Endothelial cell of umbilical vein (primary cell): ENCODE results near the gene NR1H4. TPM values are rescaled to one million over a fixed set of nuclear protein-coding genes. Genes with fewer than 3 reads are reported as not detected.
A peak's percentile ranks its signal among the peaks of the same experiment; 100 is the strongest.
"Not testable (repeated sequence)": the region's sequence is repeated elsewhere in the genome, so short reads cannot be mapped to it uniquely, and the experiment has no call there.

ENCODE experiments used
- BruUV-seq: library from RNA; stranded (reverse); fragments of 400-500 nt; replicated peaks from 2 replicates; lab custom pipeline; 2021; lab: Mats Ljungman, UMichigan
- CTCF ChIA-PET: fragments of 300-600, 350-600 bp; sonication (Branson Sonifier 250); formaldehyde crosslinking; loops from one replicate; lab custom pipeline; 2021; ENCODE audit warnings: antibody characterized with exemption, inconsistent platforms; lab: Charles Lee
- POLR2A ChIA-PET: fragments of 300-600, 350-600 bp; sonication (Branson Sonifier 250); formaldehyde crosslinking; loops from one replicate; lab custom pipeline; 2021; ENCODE audit warnings: antibody characterized with exemption, inconsistent platforms; lab: Charles Lee
- DNase-seq: peaks from one replicate; pipeline ENCODE4 v3.0.0-alpha.2; 2011; ENCODE audit warnings: low read depth, low spot score
- FAIRE-seq: peaks from 2 replicates; lab custom pipeline; 2011; peaks lifted over from hg19 to GRCh38; lab: Jason Lieb, UNC
- H2AFZ ChIP-seq: 2 replicates; pipeline ENCODE4 v1.6.0; 2012; ENCODE audit warnings: low read depth, low read length, control low read depth, inconsistent platforms
- H3K27ac ChIP-seq: 2 replicates; pipeline ENCODE4 v1.5.1; 2011; ENCODE audit warnings: low read depth, mild to moderate bottlenecking, control low read depth, low read length, moderate library complexity; ENCODE audit not compliant: insufficient read depth
- H3K27me3 ChIP-seq, 2 experiments: 2 replicates each; pipeline versions ENCODE4 v1.6.0 to v1.6.1; 2011; ENCODE audit warnings: low read length in 2 of 2, mixed read lengths in 1 of 2; ENCODE audit not compliant: control insufficient read depth in 2 of 2, insufficient read depth in 2 of 2
- H3K36me3 ChIP-seq, 2 experiments: 2 replicates in 1 of 2; 3 replicates in 1 of 2; pipeline ENCODE4 v1.5.1; 2011; ENCODE audit warnings: low read length in 2 of 2, mild to moderate bottlenecking in 1 of 2, moderate library complexity in 1 of 2; ENCODE audit not compliant: control insufficient read depth in 2 of 2, insufficient read depth in 2 of 2; ENCODE audit errors: extremely low read depth in 1 of 2
- H3K4me1 ChIP-seq: 3 replicates; pipeline ENCODE4 v1.5.1; 2011; ENCODE audit warnings: mild to moderate bottlenecking, low read length; ENCODE audit not compliant: control insufficient read depth, insufficient read depth; ENCODE audit errors: extremely low read depth
- H3K4me2 ChIP-seq: 2 replicates; pipeline ENCODE4 v1.6.1; 2011; ENCODE audit warnings: low read length, control low read depth, mixed read lengths; ENCODE audit not compliant: insufficient read depth
- H3K4me3 ChIP-seq, 3 experiments: fragments of 200-600 bp in 1 of 3; sonication (generic), shearing (Covaris generic) in 1 of 3; replicated peaks in 1 of 3; 2 replicates each; pipeline ENCODE4 v1.5.1; 2011 to 2016; ENCODE audit warnings: control low read depth in 3 of 3, low read length in 3 of 3, mild to moderate bottlenecking in 2 of 3, inconsistent platforms in 1 of 3, low read depth in 1 of 3, moderate library complexity in 1 of 3; ENCODE audit not compliant: insufficient read depth in 1 of 3
- H3K79me2 ChIP-seq: 2 replicates; pipeline ENCODE4 v1.6.0; 2012; ENCODE audit warnings: low read length, inconsistent platforms; ENCODE audit not compliant: control insufficient read depth, insufficient read depth
- H3K9ac ChIP-seq: replicated peaks from 2 replicates; pipeline ENCODE3; 2011; ENCODE audit warnings: low read length, control low read depth; ENCODE audit not compliant: insufficient read depth; ENCODE audit errors: extremely low read depth
- H3K9me1 ChIP-seq: replicated peaks from 3 replicates; pipeline ENCODE4 v1.6.0; 2011; ENCODE audit warnings: mild to moderate bottlenecking, low read length; ENCODE audit not compliant: control insufficient read depth, insufficient read depth; ENCODE audit errors: extremely low read depth
- H3K9me3 ChIP-seq: replicated peaks from 2 replicates; pipeline ENCODE4 v1.5.1; 2012; ENCODE audit warnings: low read length, inconsistent platforms; ENCODE audit not compliant: control insufficient read depth, insufficient read depth
- H4K20me1 ChIP-seq: replicated peaks from 2 replicates; pipeline ENCODE3; 2011; ENCODE audit warnings: mild to moderate bottlenecking, low read length; ENCODE audit not compliant: control insufficient read depth, insufficient read depth; ENCODE audit errors: extremely low read depth
- EZH2 ChIP-seq: IDR thresholded peaks from 2 replicates; pipeline ENCODE4 v1.6.1; 2012; ENCODE audit warnings: borderline replicate concordance, low read depth, mild to moderate bottlenecking, moderate library complexity, low read length, inconsistent platforms; ENCODE audit not compliant: severe bottlenecking
- FOS ChIP-seq: IDR thresholded peaks from 2 replicates; pipeline ENCODE4 v1.6.1; 2011; ENCODE audit warnings: mild to moderate bottlenecking, low read length, moderate library complexity, borderline replicate concordance; ENCODE audit not compliant: insufficient read depth
- GATA2 ChIP-seq: IDR thresholded peaks from 2 replicates; pipeline ENCODE4 v1.7.0; 2011; ENCODE audit warnings: low read depth, mild to moderate bottlenecking, moderate library complexity, mixed read lengths, low read length; ENCODE audit not compliant: insufficient read length, insufficient read depth
- JUN ChIP-seq: IDR thresholded peaks from 2 replicates; pipeline ENCODE4 v1.6.1; 2011; ENCODE audit warnings: borderline replicate concordance, low read depth; ENCODE audit not compliant: insufficient read length, insufficient read depth
- MYC ChIP-seq: IDR thresholded peaks from one replicate; pipeline ENCODE4 v1.6.1; 2011; ENCODE audit warnings: mild to moderate bottlenecking, low read depth, low read length
- POLR2A ChIP-seq: IDR thresholded peaks from 2 replicates; pipeline ENCODE4 v1.6.1; 2012; ENCODE audit warnings: low read depth, mild to moderate bottlenecking, control low read depth, low read length
- POLR2AphosphoS5 ChIP-seq: IDR thresholded peaks from 2 replicates; pipeline ENCODE4 v1.6.1; 2012; ENCODE audit warnings: low read depth, mild to moderate bottlenecking, control low read depth, low read length, moderate library complexity; ENCODE audit not compliant: insufficient read depth
- dilution Hi-C: fragments of 300-500 bp; cut with MboI; formaldehyde crosslinking; loops from one replicate; pipeline ENCODE4 v1.15.0; 2019; ENCODE audit warnings: low sequenced_read_pairs; ENCODE audit not compliant: extremely low pct_ligation_motif_present
- intact Hi-C: fragments of 100-400 bp; cut with micrococcal nuclease; formaldehyde crosslinking; loops from one replicate; pipeline ENCODE4 v1.10.0; 2022
- polyA plus RNA-seq, 4 experiments: library from polyadenylated mRNA; depleted of rRNA in 3 of 4; stranded (reverse) in 3 of 4; unstranded in 1 of 4; fragments of >200 nt; gene quantifications; 2 replicates each; pipeline versions ENCODE4 v1.2.1 to v1.2.3, GENCODE V29; 2011 to 2012; ENCODE audit warnings: missing spikeins in 1 of 4
- total RNA-seq: library from RNA; stranded (reverse); gene quantifications from 2 replicates; pipeline ENCODE4 v1.2.3, GENCODE V29; 2021
- TF ChIP-seq, protein P1 (sequence below): IDR thresholded peaks from 2 replicates; pipeline ENCODE4 v1.6.1; 2011; ENCODE audit not compliant: insufficient read depth, insufficient read length
- TF ChIP-seq, protein P2 (sequence below), 2 donors: IDR thresholded peaks; 1 replicate in 1 of 2; 2 replicates in 1 of 2; pipeline ENCODE4 v1.5.1; 2011; ENCODE audit warnings: low read length in 2 of 2, mild to moderate bottlenecking in 2 of 2, moderate library complexity in 2 of 2, control low read depth in 1 of 2, inconsistent platforms in 1 of 2, low read depth in 1 of 2; ENCODE audit not compliant: insufficient read depth in 1 of 2; ENCODE audit errors: extremely low read depth in 1 of 2

Gene NR1H4
- total and polyA plus RNA-seq, 2 donors (not counting 3 experiments of a cell fraction or from before 2014, with no cell fraction given) = not detected

DNA sequence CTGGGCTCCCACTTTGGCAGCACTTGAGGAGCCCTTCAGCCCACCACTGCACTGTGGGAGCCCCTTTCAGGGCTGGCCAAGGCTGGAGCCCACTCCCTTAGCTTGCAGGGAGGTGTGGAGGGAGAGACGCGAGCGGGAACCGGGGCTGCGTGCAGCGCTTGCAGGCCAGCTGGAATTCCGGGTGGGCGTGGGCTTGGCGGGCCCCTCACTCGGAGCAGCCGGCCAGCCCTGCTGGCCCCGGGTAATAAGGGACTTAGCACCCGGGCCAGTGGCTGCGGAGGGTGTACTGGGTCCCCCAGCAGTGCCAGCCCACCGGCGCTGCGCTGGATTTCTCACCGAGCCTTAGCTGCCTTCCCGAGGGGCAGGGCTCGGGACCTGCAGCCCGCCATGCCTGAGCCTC is 85.6 kb downstream of the NR1H4 start:
- intact Hi-C loops = loop anchor here (10.0 kb wide), 1 partner anchor 186 kb away; no protein-coding TSS in a partner anchor
- dilution Hi-C loops, BruUV-seq, H3K9me3 ChIP-seq, H3K27me3 ChIP-seq, H3K9ac ChIP-seq, H4K20me1 ChIP-seq, H3K36me3 ChIP-seq, POLR2A ChIA-PET, FAIRE-seq, H3K79me2 ChIP-seq, H3K4me2 ChIP-seq, DNase-seq, H3K9me1 ChIP-seq, CTCF ChIA-PET, H3K27ac ChIP-seq, H2AFZ ChIP-seq, H3K4me3 ChIP-seq: not testable (repeated sequence)
- peaks cover 10% of the 10 kb centered on the region for H3K4me1 ChIP-seq

DNA sequence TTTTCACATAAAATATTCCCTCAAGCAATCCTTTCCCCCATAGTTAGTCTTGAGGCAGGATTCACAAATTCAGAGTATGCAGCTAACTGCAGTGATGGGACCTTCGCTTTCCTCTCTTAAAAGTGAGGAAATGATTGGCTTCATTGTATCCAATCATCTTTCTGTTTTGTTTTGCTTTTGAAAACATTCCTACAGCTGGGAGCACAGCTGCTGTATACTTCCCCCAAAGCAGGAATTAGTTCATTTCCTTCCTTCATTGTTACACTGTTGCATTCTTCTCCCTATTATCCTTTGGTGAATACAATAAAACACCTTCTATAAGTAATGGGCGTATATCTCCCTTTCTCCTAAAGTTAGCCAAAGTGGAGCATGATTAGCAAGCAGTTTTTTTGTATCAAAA is 90.4 kb downstream of the NR1H4 start:
- Histone ChIP-seq H3K36me3 (no peaks in the 10 kb centered on the region), H3K9me3 (no peaks in the 10 kb centered on the region), H3K27me3 (peaks cover 5 to 13% of the 10 kb centered on the region in 2 experiments), H3K27ac (peak overlapping the region; percentile 95), H3K4me1 (peaks cover 18% of the 10 kb centered on the region), H3K9ac (peak overlapping the region; percentile 66), H3K9me1 (no peaks in the 10 kb centered on the region), H4K20me1 (no peaks in the 10 kb centered on the region), H3K4me2 (peak overlapping the region; percentile 72), H3K79me2 (no peaks in the 10 kb centered on the region), H2AFZ (peak overlapping the region; percentile 45), H3K4me3 (peak overlapping the region in 1 of 3 experiments; percentile 45)
- intact Hi-C loops (loop anchor here (1.0 to 2.0 kb wide), 3 partner anchors 9 to 421 kb away; partner anchors contain the start of genes BLTP3B, DEPDC4, GAS2L3 and SCYL2), dilution Hi-C loops (no loop called here)
- POLR2A ChIA-PET = no interaction called here
- FAIRE-seq (peak; percentile 92), DNase-seq (peak; percentile 91)
- TF ChIP-seq POLR2A (no peak), FOS (peak; percentile 46), GATA2 (no peak), EZH2 (no peak), MYC (no peak), POLR2AphosphoS5 (peak; percentile 82), JUN (peak; percentile 89)
- TF ChIP-seq, protein P1, sequence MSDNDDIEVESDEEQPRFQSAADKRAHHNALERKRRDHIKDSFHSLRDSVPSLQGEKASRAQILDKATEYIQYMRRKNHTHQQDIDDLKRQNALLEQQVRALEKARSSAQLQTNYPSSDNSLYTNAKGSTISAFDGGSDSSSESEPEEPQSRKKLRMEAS = no peak
- TF ChIP-seq, protein P2, sequence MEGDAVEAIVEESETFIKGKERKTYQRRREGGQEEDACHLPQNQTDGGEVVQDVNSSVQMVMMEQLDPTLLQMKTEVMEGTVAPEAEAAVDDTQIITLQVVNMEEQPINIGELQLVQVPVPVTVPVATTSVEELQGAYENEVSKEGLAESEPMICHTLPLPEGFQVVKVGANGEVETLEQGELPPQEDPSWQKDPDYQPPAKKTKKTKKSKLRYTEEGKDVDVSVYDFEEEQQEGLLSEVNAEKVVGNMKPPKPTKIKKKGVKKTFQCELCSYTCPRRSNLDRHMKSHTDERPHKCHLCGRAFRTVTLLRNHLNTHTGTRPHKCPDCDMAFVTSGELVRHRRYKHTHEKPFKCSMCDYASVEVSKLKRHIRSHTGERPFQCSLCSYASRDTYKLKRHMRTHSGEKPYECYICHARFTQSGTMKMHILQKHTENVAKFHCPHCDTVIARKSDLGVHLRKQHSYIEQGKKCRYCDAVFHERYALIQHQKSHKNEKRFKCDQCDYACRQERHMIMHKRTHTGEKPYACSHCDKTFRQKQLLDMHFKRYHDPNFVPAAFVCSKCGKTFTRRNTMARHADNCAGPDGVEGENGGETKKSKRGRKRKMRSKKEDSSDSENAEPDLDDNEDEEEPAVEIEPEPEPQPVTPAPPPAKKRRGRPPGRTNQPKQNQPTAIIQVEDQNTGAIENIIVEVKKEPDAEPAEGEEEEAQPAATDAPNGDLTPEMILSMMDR (IDR thresholded peaks at IDR 0.05; ENCODE audit: extremely low read depth in 1 of 2, insufficient read depth in 1 of 2, low read depth in 1 of 2, low read length in 2 of 2) = no peak
- no TSS peak for BruUV-seq
- CTCF ChIA-PET = interaction anchor here (0.9 to 1.8 kb wide), 4 partner anchors 9 to 29 kb away, joined by 3 to 8 read pairs (median 5); partner anchors contain the start of gene GAS2L3
